Cardiac fibroblast (primary cell): ENCODE data around the gene PPP2R3B.
A peak's percentile ranks its signal among the peaks of the same experiment; 100 is the strongest.
"Not testable (repeated sequence)": the region's sequence is repeated elsewhere in the genome, so short reads cannot be mapped to it uniquely, and the experiment has no call there.

Experiments used
- DNase-seq, 2 donors: peaks; one replicate each; pipeline versions ENCODE4 v3.0.0 to v3.0.0-alpha.2; 2010; ENCODE audit warnings: low read depth in 2 of 2
- H3K4me3 ChIP-seq, 2 donors: replicated peaks in 1 of 2; 1 replicate in 1 of 2; 2 replicates in 1 of 2; pipeline ENCODE4 v1.5.1; 2011; ENCODE audit warnings: low read depth in 2 of 2, low read length in 2 of 2, mild to moderate bottlenecking in 2 of 2, moderate library complexity in 1 of 2
- CTCF ChIP-seq: IDR thresholded peaks from one replicate; pipeline ENCODE4 v1.5.1; 2011; ENCODE audit warnings: low read depth, mild to moderate bottlenecking, low read length, inconsistent platforms

Gene PPP2R3B

GRCh38 chrX:420496-421223, 34.0 kb upstream of the PPP2R3B start:
- no peak for TF ChIP-seq CTCF
- DNase-seq: no peak
- H3K4me3 ChIP-seq: no peak overlapping the region

GRCh38 chrX:418927-419729, 32.4 kb upstream of the PPP2R3B start:
- DNase-seq: no peak
- TF ChIP-seq CTCF: no peak
- no peak overlapping the region for H3K4me3 ChIP-seq

- not testable (repeated sequence) for DNase-seq, H3K4me3 ChIP-seq
Measured at GRCh38 chrX:415498-415897, 28.8 kb upstream of the PPP2R3B start.

- peak; percentile 7 for TF ChIP-seq CTCF
- peak overlapping the region in 1 of 2 donors; percentile 4 for H3K4me3 ChIP-seq
- DNase-seq: peak; percentile 27 to 46
Measured at GRCh38 chrX:413322-414201, 26.9 kb upstream of the PPP2R3B start.

GRCh38 chrX:410296-410695, 23.6 kb upstream of the PPP2R3B start:
- no peak overlapping the region for H3K4me3 ChIP-seq
- no peak for DNase-seq
- TF ChIP-seq CTCF: no peak

- H3K4me3 ChIP-seq: no peak overlapping the region
- TF ChIP-seq CTCF: no peak
- DNase-seq: no peak
Measured at GRCh38 chrX:405149-405548, 18.4 kb upstream of the PPP2R3B start.
